GM10847 (cell line): ENCODE measurements around the gene TRANK1.

Source experiments
- POLR2A ChIP-seq: IDR thresholded peaks from 2 replicates; pipeline ENCODE4 v1.6.1; 2011; ENCODE audit not compliant: insufficient read length; ENCODE audit errors: extremely low read depth

The TRANK1 gene

GRCh38 chr3:36944641-36945270, at the start of gene TRANK1:
TSS of gene TRANK1 (minus strand) at chr3:36945054. CDS start at chr3:36944809, 245 bp downstream.
- no peak for TF ChIP-seq POLR2A

GRCh38 chr3:36993326-36994283, 48.8 kb upstream of the TRANK1 start, which contains the start of gene MLH1:
TSS of gene MLH1 (plus strand) at chr3:36993518. CDS start at chr3:36993548, 30 bp downstream.
- peak; percentile 79 for TF ChIP-seq POLR2A

- TF ChIP-seq POLR2A: peak; percentile 89
Observed at GRCh38 chr3:36992806-36993325, 48.0 kb upstream of the TRANK1 start, which contains the start of gene EPM2AIP1. TSS of gene EPM2AIP1 (minus strand) at chr3:36993131. CDS start at chr3:36993077, 54 bp downstream.

GRCh38 chr3:36991923-36992805, 47.3 kb upstream of the TRANK1 start:
- TF ChIP-seq POLR2A: no peak

- TF ChIP-seq POLR2A: no peak
Observed at GRCh38 chr3:36991147-36991546, 46.3 kb upstream of the TRANK1 start.

DNA sequence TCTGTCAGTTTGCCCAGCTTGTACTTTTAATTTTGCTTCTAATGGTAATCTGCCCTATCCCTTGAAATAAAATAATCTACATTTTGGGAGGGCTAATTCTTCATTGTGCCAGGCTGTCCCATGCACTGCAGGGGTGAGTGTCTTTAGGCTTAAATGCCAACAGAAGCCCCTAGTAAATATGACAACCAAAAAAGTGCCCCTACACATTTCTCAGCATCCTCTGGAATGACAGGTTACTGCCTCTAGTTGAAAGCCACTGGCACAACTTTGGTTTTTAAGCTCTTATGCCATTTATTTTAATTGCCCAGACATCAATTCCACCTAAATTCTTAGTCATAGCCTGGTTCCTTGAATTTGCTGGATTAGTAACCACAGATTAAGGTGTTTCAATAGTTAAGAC, 44.7 kb upstream of the TRANK1 start:
- no peak for TF ChIP-seq POLR2A

- TF ChIP-seq POLR2A: no peak
Observed at GRCh38 chr3:36989005-36989404, 44.2 kb upstream of the TRANK1 start.

- TF ChIP-seq POLR2A: no peak
Observed at GRCh38 chr3:36988356-36988755, 43.5 kb upstream of the TRANK1 start.

DNA sequence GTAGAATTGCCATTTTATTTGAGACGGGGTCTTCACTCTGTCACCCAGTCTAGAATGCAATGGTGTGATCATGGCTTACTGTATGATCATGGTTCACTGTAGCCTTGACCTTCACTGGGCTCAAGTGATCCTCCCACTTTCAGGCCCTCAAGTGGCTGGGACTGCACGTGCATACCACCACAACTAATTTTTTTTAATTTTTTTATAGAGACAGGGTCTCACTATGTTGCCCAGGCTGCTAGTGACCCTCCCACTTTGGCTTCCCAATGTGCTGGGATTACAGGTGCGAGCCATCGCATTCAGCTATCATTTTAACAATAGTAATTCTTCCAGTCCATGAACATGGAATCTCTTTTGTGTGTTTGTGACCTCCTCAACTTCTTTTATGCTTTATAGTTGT, 36.2 kb upstream of the TRANK1 start:
- TF ChIP-seq POLR2A: no peak

- no peak for TF ChIP-seq POLR2A
Observed at GRCh38 chr3:36973139-36973538, 28.3 kb upstream of the TRANK1 start.

GRCh38 chr3:36972163-36972562, 27.3 kb upstream of the TRANK1 start:
- TF ChIP-seq POLR2A: no peak

GRCh38 chr3:36969540-36970432, 24.9 kb upstream of the TRANK1 start:
- TF ChIP-seq POLR2A: no peak

GRCh38 chr3:36969085-36969484, 24.2 kb upstream of the TRANK1 start:
- TF ChIP-seq POLR2A: no peak

- no peak for TF ChIP-seq POLR2A
Observed at GRCh38 chr3:36965440-36965839, 20.6 kb upstream of the TRANK1 start.

GRCh38 chr3:36964817-36965216, 20.0 kb upstream of the TRANK1 start:
- no peak for TF ChIP-seq POLR2A
